Activated CD4-positive, alpha-beta T cell treated with anti-CD3 and anti-CD28 coated beads for 4 hours (primary cell): ENCODE data around the gene RAB19.
"Not testable (repeated sequence)": the region's sequence is repeated elsewhere in the genome, so short reads cannot be mapped to it uniquely, and the experiment has no call there.

Experiments used
- DNase-seq, 2 donors: peaks; one replicate each; pipeline ENCODE4 v3.0.0-alpha.2; 2020

The RAB19 gene

DNA sequence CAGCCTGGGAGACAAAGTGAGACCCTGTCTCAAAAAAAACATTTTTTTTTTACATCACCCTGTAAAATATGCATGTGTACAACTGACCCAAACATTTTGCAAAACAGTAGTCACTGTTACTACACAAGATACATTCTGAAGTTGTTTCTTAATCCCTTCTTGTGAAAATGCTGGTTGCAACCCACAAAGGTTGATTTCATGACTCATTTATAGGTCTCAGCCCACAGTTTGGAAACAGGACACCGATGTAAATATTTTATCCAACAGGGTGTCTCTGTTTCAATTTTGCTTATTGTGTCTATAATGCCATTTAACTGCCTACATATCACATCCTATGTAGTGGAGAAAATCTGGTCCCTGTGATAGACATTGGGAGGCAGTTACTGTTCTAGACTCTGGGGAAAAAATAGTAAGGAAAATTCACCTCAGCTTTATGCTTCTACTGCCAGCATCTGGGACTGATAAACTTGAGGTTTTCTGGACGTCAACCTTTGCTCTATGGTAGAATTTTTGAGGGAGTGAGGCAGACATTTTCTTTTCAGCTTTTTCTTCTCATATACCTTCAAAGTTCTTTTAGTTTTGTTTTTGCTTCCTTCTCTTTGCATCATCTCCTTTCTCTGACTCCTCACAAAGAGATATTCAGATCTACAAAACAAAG lies 1.6 kb upstream of the RAB19 start:
- DNase-seq: no peak

DNA sequence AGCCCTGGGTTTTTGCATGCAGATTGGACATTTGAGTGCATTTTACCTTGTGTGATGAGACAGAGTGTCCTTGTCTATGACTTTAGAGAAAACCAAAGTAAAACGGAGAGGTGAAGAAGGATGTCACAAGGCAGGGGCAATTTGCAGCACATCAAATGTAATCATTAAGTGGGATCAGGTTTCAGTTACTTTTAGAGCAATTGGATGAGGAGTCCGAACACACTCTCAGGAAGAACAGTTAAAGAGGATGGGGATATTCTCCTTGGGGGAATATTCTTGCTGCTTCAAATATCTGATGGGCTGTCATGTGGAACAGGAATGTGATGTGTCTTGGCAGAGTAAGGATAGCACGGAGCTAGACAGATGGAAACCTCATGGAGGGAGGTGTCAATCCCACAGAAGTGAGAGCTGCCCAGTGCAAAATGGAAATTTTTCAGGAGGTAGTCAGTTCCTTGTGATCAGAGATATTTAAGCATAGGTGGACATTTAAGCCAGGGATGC lies 757 bp downstream of the RAB19 start:
- no peak for DNase-seq

DNA sequence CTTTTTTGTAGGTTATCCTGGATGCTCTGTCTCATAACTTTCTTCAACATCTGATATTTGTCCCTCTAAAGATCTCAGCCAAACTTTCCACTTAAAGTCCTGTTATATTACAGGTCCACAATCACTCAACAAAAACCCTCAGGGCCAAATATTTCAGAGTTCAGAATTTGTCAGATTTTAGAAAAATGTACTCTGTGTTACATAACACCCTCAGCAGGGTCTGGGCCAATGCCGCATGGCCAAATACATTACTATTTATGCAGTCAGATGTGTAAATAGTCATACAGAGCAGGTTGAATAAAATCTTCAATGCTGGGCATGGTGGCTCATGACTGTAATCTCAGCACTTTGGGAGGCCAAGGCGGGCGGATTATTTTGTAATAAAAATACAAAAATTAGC lies 11.5 kb downstream of the RAB19 start:
- DNase-seq: no peak

DNA sequence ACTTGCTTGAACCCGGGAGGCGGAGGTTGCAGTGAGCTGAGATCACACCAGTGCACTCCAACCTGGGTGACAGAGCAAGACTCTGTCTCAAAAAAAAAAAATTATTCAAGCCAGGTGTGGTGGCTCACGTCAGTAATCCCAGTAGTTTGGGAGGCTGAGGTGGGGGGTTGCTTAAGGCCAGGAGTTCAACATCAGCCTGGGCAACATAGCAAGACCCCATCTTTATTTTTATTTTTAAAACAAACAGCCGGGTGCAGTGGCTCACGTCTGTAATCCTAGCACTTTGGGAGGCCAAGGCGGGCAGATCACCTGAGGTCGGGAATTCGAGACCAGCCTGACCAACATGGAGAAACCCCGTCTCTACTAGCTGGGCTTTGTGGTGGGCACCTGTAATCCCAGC lies 12.0 kb downstream of the RAB19 start:
- not testable (repeated sequence) for DNase-seq

DNA sequence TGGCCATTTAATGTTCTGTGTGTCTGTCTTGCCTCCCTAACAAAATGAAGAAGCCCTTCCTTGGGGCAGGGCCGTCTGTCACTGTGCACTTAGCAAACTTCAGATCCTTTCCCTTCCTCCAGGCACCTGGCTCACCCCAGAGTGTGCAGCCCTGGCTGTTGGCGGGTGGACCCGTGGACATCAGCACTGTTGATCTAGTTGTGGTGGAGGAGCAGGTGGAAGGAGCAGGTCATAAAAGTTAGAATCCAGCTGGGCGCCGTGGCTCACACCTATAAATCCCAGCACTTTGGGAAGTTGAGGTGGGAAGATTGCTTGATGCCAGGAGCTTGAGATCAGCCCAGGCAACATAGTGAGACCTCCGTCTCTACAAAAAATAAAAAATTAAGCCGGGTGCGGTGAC lies 12.7 kb downstream of the RAB19 start:
- no peak for DNase-seq

DNA sequence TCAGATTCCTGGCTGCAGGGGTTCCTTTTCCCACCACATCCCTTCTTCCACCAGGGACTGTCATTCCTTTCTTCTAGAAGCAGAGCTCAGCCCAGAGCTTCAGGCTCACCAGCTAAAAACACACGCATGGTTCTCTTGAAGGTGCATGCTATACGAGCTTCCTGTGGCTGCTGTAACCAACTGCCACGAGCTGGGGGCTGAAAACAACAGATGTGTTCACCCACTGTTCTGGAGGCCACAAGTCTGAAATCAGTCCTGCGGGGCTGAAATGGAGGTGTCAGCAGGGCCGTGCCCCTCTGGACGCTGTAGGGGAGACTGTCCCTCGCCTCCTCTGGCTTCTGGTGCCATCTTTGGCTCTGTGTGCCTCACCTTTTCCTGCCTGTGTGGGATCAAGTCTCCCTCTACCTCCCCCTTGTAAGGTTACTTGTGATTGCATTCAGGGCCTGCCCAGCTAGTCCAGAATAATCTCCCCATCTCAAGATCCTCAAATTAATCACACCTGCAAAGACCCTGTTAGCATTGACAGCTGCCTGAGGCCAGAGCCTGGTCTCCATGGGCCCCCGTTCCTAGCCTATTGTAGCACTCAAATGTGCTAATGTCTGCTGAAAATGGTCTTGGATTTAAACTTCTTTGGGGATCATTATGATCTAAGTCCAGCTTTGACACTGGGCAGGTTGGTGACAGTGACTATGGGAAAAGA lies 13.7 kb downstream of the RAB19 start:
- no peak for DNase-seq

DNA sequence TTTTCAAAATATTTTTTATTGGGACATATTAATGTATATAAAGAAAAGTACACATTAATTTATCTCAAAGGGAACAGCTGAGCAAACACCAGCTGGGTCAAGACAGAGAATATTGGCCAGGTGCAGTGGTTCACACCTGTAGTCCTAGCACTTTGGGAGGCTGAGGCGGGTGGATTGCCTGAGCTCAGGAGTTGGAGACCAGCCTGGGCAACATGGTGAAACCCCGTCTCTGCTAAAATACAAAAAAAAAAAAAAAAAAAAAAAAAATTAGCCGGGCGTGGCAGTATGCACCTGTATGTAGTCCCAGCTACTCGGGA lies 14.3 kb downstream of the RAB19 start:
- DNase-seq: not testable (repeated sequence)

DNA sequence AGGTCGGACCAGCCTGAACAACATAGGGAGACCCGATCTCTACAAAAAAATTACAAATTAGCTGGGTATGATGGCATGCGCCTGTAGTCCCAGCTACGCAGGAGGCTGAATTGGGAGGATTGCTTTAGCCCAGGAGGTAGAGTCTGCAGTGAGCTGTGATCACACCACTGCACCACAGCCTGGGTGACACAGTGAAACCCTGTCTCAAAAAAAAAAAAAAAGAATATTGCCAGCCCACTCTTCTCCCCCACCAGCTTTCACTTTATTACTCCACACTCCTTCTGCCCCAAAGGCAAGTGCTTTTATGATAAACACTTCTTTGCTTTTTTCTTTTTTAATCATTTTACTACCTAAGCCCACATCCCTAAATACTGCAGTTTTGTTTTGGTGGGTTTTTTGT lies 14.8 kb downstream of the RAB19 start:
- no peak for DNase-seq

DNA sequence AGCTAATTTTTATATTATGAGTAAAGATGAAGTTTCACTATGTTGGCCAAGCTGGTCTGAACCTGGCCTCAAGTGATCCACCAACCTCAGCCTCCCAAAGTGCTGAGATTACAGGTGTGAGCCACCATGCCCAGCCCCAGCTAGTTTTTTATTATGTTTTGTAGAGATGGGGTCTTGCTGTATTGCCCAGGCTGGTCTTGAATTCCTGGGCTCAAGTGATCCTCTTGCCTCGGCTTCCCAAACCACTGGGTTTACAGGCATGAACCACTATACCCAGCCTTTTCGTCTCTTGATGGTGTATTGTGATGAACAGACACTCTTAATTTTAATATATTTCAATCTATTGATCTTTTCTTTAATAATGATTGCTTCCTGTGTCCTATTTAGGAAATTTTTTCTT lies 17.7 kb downstream of the RAB19 start:
- no peak for DNase-seq

DNA sequence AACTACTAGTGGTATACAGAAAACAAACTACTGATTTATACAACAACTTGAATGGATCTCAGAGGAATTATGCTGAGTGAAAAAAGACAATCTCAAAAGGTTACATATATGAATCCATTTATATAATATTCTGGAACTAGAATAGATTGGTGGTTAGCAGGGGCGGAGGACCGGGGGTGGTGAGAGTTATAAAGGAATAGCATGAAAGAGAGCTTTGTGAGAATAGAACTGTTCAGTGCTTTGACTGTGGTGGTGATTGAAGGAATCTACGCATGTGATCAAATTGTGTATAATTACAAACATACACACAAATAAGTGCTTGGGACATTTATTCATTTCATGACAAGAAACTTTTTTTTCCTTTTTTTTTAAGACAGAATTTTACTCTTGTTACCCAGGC lies 19.6 kb downstream of the RAB19 start:
- no peak for DNase-seq

DNA sequence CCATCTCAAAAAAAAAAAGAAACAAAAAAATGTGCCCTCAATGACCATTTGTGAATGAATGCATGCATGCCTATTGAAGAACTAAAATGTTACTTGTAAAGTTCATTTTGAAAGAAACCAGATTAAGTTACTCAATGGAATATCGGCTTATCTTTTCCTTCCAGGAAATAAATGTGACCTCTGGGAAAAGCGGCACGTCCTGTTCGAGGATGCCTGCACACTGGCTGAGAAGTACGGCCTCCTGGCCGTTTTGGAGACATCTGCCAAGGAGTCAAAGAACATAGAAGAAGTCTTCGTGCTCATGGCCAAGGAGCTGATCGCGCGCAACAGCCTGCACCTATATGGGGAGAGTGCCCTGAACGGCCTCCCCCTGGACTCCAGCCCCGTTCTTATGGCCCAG lies 21.9 kb downstream of the RAB19 start:
- no peak for DNase-seq

DNA sequence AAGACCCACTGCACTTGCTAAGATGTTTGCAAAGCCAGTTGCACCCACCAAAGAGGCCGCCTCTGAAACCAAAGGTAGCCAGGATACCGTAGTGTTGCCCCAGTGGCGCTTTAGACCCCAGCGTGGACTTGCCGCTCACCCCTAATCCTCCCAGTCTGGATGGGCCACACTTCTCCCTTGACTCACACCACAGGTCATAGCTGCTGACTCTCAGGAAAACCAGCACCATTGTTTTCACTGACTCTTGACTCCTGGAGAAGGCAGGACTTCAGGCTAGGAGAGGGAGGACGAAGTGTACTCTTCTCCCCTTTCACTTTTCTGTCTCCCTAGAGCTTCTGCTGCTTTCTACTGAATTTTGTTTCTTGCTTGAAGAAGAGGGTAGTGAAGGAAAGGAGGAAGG lies 22.3 kb downstream of the RAB19 start:
- DNase-seq: no peak

DNA sequence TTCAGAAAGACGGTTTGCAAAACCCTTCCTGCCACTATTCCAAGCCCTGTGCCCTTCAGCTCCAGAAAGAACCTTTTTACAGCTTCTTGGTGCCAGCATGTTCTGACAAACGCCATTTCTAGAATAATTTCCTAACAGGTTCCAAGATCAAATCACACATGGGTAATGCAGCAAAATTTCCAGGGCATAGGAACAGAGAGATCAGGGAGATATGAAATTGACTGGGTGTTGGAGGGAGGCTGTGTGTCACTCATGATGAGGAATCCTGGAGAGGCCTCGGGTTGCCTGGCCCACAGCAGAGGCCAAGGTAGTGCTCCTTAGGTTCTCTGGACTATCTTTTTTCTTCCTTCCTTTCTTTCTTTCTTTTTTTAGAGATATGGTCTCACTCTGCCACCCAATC lies 29.5 kb downstream of the RAB19 start:
- no peak for DNase-seq

DNA sequence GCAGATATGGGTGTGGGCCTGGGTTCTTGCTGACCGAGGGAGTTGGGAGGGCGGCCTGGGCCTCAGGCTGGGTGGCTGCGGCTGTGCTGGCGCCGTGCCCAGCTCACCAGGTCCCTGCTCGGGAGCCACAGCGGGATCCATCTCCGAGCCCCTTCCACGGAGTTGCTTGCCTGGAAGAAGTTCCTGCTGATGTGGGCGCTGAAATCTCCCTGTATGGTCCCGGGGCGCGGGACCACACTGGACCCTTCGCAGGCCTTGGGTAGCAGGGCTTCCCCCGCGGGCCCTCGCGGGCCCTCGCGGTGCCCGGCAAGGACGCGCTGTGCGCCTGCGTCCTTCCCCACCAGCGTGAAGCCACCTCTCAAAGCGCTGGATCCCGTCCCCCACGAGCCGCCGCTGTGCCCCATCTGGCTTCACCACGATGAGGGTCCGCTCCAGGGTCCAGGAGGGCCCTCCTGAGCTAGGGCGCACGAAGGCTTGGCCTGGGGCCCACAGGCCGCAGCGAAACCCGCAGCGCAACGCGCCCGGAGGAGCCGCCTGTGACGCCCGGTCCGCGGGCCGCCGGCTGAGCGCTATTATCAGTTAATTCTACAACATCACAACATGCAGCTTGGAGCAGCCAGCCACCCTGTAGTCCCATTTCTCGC lies 31.5 kb downstream of the RAB19 start:
- DNase-seq: no peak

DNA sequence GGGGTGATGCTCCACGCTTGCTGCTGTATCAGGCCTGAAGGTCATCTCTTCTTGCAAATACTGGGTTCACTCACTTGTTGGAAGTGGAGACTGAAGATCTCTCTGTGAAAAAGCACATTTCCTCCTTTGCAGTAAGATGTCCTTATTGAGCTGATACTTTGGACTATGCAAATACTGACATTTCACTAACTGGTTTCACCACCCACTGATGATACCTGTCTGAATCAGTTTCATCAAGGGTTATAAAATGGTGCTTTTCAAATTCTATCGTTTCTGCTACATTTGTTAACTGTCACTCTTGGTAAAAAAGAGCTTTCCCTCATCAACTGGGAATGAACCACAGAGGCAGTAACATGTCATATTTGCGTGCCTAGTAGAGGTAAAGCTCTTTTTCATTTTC lies 35.5 kb downstream of the RAB19 start:
- no peak for DNase-seq

DNA sequence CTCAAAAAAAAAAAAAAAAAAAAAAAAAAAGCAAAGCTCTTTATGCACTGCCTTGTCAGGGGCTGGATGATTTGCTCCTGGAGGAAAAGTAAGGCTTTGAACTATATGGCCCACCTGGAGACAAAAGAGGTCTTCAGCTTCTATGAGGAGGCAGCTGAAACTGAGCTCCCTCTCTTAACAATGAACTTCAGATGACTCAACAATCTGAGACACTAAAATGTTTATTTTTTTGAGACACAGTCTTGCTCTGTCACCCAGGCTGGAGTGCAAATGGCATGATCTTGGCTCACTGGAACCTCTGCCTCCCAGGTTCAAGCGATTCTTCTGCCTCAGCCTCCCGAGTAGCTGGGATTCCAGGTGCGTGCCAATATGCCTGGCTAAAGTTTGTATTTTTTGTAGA lies 36.7 kb downstream of the RAB19 start:
- no peak for DNase-seq

DNA sequence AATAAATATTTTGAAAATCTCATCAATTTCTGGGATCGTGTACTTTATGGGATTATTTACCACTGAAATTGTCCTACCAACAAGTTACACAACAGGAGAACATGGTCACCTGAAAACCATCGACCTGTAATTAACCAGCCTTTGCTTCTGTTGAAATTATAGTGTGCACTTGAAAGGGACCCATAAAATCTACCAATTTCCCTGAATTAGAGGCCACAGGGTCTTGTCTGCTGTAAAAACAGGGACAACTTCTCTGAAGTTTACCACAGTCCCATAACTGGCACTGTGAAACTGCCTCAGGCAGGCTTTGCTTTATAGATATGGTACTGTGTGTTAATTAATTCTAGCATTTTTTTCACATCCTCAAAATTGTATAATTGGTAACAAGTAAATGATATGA lies 37.7 kb downstream of the RAB19 start:
- no peak for DNase-seq

DNA sequence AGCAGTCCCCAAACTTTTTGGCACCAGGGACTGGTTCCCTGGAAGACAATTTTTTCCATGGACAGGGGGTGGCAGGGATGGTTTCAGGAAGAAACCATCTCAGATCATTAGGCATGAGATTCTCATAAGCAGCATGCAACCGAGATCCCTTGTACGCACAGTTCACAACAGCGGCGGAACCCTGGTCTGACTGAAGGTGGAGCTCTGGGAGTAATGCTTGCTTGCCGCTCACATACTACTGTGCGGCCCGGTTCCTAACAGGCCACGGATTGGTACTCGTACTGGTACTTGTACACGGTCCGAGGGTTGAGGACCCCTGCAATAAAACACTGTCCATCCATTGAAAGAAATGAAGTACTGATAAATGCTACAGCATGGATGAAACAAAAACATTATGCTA lies 42.6 kb downstream of the RAB19 start:
- DNase-seq: no peak

DNA sequence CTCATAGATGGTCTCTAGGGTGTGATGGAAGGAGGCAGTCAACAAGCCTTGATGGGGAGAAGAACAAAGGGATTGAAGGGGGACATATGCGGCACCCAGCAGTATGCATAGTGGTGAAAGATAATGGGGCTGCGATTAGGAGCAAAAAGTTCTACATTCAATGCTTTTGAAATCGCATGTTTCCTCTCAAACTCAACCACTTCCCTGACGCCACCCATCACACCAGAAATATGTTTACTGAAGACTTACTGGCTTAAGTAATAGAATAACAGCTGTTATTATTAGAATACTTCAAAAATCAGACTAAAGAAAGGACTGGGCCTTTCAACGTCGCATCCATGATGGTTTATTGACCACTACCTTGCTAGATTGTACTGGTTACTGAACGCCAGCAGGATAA lies 44.0 kb downstream of the RAB19 start:
- no peak for DNase-seq

DNA sequence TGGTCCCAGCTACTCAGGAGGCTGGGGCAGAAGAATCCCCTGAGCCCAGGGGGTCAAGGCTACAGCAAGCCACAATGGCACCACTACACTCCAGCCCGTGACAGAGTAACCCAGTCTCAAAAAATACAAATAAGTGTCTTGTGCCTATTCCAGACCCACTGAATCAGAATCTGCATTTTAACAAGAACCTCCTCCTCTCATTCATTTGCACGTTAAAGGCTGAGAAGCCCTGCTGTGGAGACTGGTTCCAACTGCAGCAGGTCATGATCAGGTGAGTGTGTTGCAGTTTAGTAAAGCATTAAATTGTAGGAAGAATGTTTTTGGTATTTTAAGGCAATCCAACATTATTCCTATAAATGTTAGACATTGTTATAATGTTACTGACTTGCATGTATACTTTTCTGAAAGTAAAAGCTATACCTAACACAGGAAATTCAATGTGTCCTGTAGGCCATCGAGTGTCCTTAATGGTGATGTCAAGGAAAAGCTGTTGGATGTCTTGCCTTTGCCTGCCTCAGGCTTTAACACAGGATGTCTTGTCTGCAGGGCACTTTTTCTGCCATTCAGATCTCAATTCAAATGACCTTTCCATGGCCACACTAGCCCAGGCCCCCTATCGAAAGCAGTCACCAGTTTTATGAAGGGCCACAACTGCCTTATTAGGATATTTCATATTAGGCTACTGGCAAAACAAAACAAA lies 45.1 kb downstream of the RAB19 start:
- no peak for DNase-seq

DNA sequence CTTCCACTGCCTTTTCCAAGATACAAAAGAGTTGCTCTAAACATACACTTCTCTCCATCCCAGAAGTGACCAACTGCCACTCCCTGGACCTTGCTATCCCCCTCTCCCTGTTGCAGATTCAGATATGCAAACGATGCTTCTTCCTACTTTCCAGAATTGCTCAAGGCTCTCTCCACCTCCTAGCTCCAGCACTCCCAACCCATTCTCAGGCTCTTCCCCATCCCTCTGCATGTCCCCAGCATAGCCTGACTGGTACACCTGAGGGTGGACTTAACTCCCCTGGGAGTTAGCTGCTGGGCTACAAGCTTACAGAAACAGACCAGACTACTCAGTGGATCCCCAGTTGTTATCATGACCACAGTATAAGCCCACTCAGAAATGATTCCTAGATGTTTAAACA lies 47.9 kb downstream of the RAB19 start:
- no peak for DNase-seq

DNA sequence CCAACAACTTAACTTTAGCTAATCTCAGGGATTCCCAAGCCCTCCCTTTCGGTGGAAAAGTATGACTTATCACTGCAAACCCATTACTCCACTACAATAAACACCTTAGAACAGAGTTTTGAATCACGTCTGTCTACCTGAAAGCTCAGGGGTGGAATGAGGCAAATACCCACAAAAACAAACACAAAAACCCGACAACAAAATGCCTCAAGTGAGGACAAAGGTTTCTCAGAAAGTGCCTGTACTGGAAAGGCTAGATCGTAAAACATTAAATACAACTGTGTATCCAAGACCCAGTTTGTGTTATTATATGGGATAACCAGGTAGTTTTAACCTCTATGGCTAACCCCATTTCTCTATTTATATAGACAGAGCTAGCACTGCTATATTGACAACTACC lies 49.4 kb downstream of the RAB19 start:
- no peak for DNase-seq

DNA sequence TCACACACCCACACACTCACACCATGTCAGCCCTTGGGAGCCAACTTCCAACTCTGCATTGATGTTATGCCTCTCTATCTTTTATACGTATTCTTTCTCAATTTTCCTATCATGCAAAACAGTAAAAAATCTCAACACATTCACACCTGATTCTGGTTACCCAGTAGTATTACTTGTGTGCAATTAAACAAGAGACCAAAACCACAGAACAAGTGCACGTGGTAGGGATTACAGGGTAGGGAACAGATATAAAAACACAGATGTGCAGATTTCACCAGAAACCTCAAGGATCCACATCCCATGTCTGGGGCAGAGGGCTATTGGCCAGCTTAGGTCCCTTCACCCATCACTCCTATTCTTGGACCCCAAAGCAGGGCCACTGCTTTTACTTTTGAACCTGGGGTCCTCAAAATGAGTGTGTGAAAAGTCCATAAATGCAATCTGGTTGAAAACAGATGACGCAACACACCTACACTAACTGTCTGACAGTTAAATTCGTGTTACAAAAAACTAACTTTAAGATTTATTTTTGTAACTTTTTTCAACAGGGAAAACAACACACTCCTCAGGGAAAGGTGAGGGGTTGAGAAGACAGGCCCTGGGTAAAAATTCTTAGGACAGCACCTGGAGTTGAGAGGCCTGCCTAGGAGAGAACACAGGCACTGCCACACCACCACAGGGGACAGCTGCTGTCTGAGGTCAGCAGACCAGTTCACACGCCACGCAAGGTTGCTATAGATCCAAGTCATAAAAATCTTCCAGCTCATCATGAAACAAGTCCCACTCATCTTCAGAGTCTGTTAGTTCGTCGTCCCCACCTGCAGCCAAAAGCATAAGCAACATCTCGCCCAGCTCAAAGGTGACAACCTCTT lies 50.2 kb downstream of the RAB19 start:
- not testable (repeated sequence) for DNase-seq
